Liver (tissue), 9 donors: ENCODE results near the gene DRD5. TPM values are rescaled to one million over a fixed set of nuclear protein-coding genes. Genes with fewer than 3 reads are reported as not detected.

ENCODE experiments used
- DNase-seq: peaks from one replicate; pipeline ENCODE4 v3.0.0-alpha.2; 2017; ENCODE audit warnings: low spot score
- H3K27ac ChIP-seq, 2 donors: one replicate each; pipeline ENCODE4 v1.7.0; 2013; ENCODE audit warnings: inconsistent platforms in 2 of 2, low read length in 2 of 2, control low read depth in 1 of 2, low read depth in 1 of 2, mild to moderate bottlenecking in 1 of 2
- H3K27me3 ChIP-seq, 4 donors: one replicate each; pipeline versions ENCODE4 v1.6.1 to v1.7.0; 2013; ENCODE audit warnings: low read length in 3 of 4, inconsistent platforms in 1 of 4, mild to moderate bottlenecking in 1 of 4, moderate library complexity in 1 of 4; ENCODE audit not compliant: control insufficient read depth in 4 of 4, insufficient read depth in 4 of 4
- H3K36me3 ChIP-seq, 4 donors: one replicate each; pipeline versions ENCODE4 v1.6.1 to v1.7.0; 2013; ENCODE audit warnings: low read length in 3 of 4, mild to moderate bottlenecking in 3 of 4, low read depth in 1 of 4, moderate library complexity in 1 of 4; ENCODE audit not compliant: control insufficient read depth in 4 of 4, insufficient read depth in 3 of 4
- H3K4me1 ChIP-seq, 4 donors: one replicate each; pipeline versions ENCODE4 v1.6.1 to v1.7.0; 2013; ENCODE audit warnings: low read length in 3 of 4, mild to moderate bottlenecking in 3 of 4, moderate library complexity in 1 of 4; ENCODE audit not compliant: control insufficient read depth in 4 of 4, insufficient read depth in 4 of 4
- H3K4me3 ChIP-seq, 3 donors: one replicate each; pipeline versions ENCODE4 v1.6.1 to v1.7.0; 2013; ENCODE audit warnings: low read length in 3 of 3, control low read depth in 1 of 3, low read depth in 1 of 3, mild to moderate bottlenecking in 1 of 3
- H3K9ac ChIP-seq, 2 donors: one replicate each; pipeline ENCODE4 v1.7.0; 2013; ENCODE audit warnings: low read length in 2 of 2, mild to moderate bottlenecking in 2 of 2, moderate library complexity in 2 of 2, control low read depth in 1 of 2, low read depth in 1 of 2
- H3K9me3 ChIP-seq, 4 donors: one replicate each; pipeline versions ENCODE4 v1.6.1 to v1.7.0; 2013; ENCODE audit warnings: low read length in 3 of 4; ENCODE audit not compliant: control insufficient read depth in 4 of 4
- CTCF ChIP-seq: fragments of 150-350 bp; IDR thresholded peaks from 2 replicates; pipeline ENCODE4 v1.5.1; 2017; ENCODE audit warnings: improper control_type of control experiment, low read depth, low read length; ENCODE audit not compliant: missing input control
- EGR1 ChIP-seq, 2 donors: IDR thresholded peaks; 2 replicates each; pipeline ENCODE4 v1.6.1; 2016 to 2018; ENCODE audit warnings: antibody characterized with exemption in 2 of 2, low read depth in 2 of 2
- FOXA1 ChIP-seq: IDR thresholded peaks from 2 replicates; pipeline ENCODE4 v1.6.1; 2016; ENCODE audit warnings: antibody characterized with exemption
- FOXA2 ChIP-seq: IDR thresholded peaks from 2 replicates; pipeline ENCODE4 v1.6.1; 2016; ENCODE audit warnings: antibody characterized with exemption
- GABPA ChIP-seq, 2 donors: IDR thresholded peaks in 1 of 2; conservative IDR thresholded peaks in 1 of 2; 2 replicates each; pipeline ENCODE4 v1.6.1; 2016; ENCODE audit warnings: antibody characterized with exemption in 2 of 2, mild to moderate bottlenecking in 1 of 2, moderate library complexity in 1 of 2
- HNF4A ChIP-seq, 2 donors: conservative IDR thresholded peaks; 2 replicates each; pipeline ENCODE4 v1.6.1; 2016; ENCODE audit warnings: antibody characterized with exemption in 2 of 2, mild to moderate bottlenecking in 2 of 2
- HNF4G ChIP-seq: IDR thresholded peaks from 2 replicates; pipeline ENCODE4 v1.6.1; 2016; ENCODE audit warnings: antibody characterized with exemption
- JUND ChIP-seq, 2 donors: IDR thresholded peaks; 2 replicates each; pipeline ENCODE4 v1.6.1; 2016; ENCODE audit warnings: antibody characterized with exemption in 2 of 2
- NR2F2 ChIP-seq: IDR thresholded peaks from 2 replicates; pipeline ENCODE4 v1.6.1; 2016; ENCODE audit warnings: antibody characterized with exemption
- RAD21 ChIP-seq, 2 donors: IDR thresholded peaks; 2 replicates each; pipeline ENCODE4 v1.6.1; 2016; ENCODE audit warnings: antibody characterized with exemption in 2 of 2, mild to moderate bottlenecking in 2 of 2
- RXRA ChIP-seq, 2 donors: IDR thresholded peaks; 2 replicates each; pipeline ENCODE4 v1.6.1; 2017 to 2018; ENCODE audit warnings: antibody characterized with exemption in 2 of 2, mild to moderate bottlenecking in 1 of 2
- SP1 ChIP-seq: IDR thresholded peaks from 2 replicates; pipeline ENCODE4 v1.6.1; 2018; ENCODE audit warnings: antibody characterized with exemption, mild to moderate bottlenecking
- TAF1 ChIP-seq: conservative IDR thresholded peaks from 2 replicates; pipeline ENCODE4 v1.6.1; 2016; ENCODE audit warnings: antibody characterized with exemption, mild to moderate bottlenecking
- YY1 ChIP-seq: IDR thresholded peaks from 2 replicates; pipeline ENCODE4 v1.6.1; 2016; ENCODE audit warnings: antibody characterized with exemption, mild to moderate bottlenecking
- WGBS: extraction: QIAGEN DNeasy Blood & Tissue Kit; methylation state at CpG from one replicate; pipeline ENCODE4 v1.1.7; 2013; 5-methylcytosine and 5-hydroxymethylcytosine counted together
- polyA plus RNA-seq, 2 donors: library from polyadenylated mRNA; stranded (reverse) in 1 of 2; unstranded in 1 of 2; fragments of 200-250 nt in 1 of 2; fragments of >200 nt in 1 of 2; fragmentation: Nextera tagmentation in 1 of 2; extraction: Ambion mirVana in 1 of 2; gene quantifications; one replicate each; pipeline versions ENCODE4 v1.2.1 to v1.2.3, GENCODE V29; 2013 to 2015
- total RNA-seq, 2 donors: library from RNA; depleted of rRNA; stranded (reverse); fragments of >200 nt; gene quantifications; one replicate each; pipeline ENCODE4 v1.2.3, GENCODE V29; 2014
- TF ChIP-seq, protein P1 (sequence below): IDR thresholded peaks from 2 replicates; pipeline ENCODE4 v1.6.1; 2016; ENCODE audit warnings: antibody characterized with exemption
- TF ChIP-seq, protein P2 (sequence below): IDR thresholded peaks from 2 replicates; pipeline ENCODE4 v1.6.1; 2016; ENCODE audit warnings: antibody characterized with exemption
- TF ChIP-seq, protein P3 (sequence below): IDR thresholded peaks from 2 replicates; pipeline ENCODE4 v1.6.1; 2016; ENCODE audit warnings: antibody characterized with exemption
- TF ChIP-seq, protein P4 (sequence below): IDR thresholded peaks from 2 replicates; pipeline ENCODE4 v1.6.1; 2016; ENCODE audit warnings: antibody characterized with exemption, mild to moderate bottlenecking
- donor health status: healthy.
- donor health status: healthy.
- donor health status: healthy.
- donor health status: healthy.
- donor health status: healthy.

The DRD5 gene
- total and polyA plus RNA-seq, 4 donors = not detected

DNA sequence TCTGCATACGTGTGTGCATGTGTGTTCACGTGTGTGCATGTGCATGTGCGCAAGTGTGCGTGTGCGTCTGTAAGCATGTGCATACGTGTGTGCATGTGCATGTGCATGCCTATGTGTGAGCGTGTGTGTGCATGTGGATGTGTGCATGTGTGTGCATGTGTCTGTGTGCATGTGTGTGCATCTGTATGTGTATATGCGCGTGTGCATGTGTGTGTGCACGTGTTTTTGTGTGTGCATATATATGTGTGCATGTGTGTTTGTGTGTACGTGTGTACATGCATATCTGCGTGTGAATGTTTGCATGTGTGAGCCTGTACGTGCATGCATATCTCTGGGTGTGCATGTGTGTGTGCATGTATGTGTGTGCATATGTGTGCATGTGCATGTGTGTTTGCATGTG lies 35.7 kb upstream of the DRD5 start:
- H3K36me3 ChIP-seq = no peaks in the 10 kb centered on the region
- H3K9ac ChIP-seq = no peak overlapping the region
- no peaks in the 10 kb centered on the region for H3K9me3 ChIP-seq
- H3K27me3 ChIP-seq = no peaks in the 10 kb centered on the region
- H3K27ac ChIP-seq = no peak overlapping the region
- no peak for TF ChIP-seq EGR1 (IDR thresholded peaks at IDR 0.05; ENCODE audit: low read depth in 2 of 2)
- TF ChIP-seq, protein P1, sequence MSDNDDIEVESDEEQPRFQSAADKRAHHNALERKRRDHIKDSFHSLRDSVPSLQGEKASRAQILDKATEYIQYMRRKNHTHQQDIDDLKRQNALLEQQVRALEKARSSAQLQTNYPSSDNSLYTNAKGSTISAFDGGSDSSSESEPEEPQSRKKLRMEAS = no peak
- TF ChIP-seq, protein P2, sequence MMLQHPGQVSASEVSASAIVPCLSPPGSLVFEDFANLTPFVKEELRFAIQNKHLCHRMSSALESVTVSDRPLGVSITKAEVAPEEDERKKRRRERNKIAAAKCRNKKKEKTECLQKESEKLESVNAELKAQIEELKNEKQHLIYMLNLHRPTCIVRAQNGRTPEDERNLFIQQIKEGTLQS = no peak
- no peak for TF ChIP-seq NR2F2
- TF ChIP-seq FOXA2 = no peak
- TF ChIP-seq, protein P3, sequence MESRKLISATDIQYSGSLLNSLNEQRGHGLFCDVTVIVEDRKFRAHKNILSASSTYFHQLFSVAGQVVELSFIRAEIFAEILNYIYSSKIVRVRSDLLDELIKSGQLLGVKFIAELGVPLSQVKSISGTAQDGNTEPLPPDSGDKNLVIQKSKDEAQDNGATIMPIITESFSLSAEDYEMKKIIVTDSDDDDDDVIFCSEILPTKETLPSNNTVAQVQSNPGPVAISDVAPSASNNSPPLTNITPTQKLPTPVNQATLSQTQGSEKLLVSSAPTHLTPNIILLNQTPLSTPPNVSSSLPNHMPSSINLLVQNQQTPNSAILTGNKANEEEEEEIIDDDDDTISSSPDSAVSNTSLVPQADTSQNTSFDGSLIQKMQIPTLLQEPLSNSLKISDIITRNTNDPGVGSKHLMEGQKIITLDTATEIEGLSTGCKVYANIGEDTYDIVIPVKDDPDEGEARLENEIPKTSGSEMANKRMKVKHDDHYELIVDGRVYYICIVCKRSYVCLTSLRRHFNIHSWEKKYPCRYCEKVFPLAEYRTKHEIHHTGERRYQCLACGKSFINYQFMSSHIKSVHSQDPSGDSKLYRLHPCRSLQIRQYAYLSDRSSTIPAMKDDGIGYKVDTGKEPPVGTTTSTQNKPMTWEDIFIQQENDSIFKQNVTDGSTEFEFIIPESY = no peak
- no peak for TF ChIP-seq YY1
- no peak for TF ChIP-seq RAD21 (IDR thresholded peaks at IDR 0.05)
- TF ChIP-seq HNF4A (conservative IDR thresholded peaks at IDR 0.05) = no peak
- no peak for TF ChIP-seq HNF4G
- no peak for TF ChIP-seq JUND (IDR thresholded peaks at IDR 0.05)
- no peak for TF ChIP-seq RXRA (IDR thresholded peaks at IDR 0.05)
- no peak for TF ChIP-seq FOXA1
- TF ChIP-seq, protein P4, sequence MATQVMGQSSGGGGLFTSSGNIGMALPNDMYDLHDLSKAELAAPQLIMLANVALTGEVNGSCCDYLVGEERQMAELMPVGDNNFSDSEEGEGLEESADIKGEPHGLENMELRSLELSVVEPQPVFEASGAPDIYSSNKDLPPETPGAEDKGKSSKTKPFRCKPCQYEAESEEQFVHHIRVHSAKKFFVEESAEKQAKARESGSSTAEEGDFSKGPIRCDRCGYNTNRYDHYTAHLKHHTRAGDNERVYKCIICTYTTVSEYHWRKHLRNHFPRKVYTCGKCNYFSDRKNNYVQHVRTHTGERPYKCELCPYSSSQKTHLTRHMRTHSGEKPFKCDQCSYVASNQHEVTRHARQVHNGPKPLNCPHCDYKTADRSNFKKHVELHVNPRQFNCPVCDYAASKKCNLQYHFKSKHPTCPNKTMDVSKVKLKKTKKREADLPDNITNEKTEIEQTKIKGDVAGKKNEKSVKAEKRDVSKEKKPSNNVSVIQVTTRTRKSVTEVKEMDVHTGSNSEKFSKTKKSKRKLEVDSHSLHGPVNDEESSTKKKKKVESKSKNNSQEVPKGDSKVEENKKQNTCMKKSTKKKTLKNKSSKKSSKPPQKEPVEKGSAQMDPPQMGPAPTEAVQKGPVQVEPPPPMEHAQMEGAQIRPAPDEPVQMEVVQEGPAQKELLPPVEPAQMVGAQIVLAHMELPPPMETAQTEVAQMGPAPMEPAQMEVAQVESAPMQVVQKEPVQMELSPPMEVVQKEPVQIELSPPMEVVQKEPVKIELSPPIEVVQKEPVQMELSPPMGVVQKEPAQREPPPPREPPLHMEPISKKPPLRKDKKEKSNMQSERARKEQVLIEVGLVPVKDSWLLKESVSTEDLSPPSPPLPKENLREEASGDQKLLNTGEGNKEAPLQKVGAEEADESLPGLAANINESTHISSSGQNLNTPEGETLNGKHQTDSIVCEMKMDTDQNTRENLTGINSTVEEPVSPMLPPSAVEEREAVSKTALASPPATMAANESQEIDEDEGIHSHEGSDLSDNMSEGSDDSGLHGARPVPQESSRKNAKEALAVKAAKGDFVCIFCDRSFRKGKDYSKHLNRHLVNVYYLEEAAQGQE = no peak
- no peak for TF ChIP-seq GABPA (IDR thresholded peaks at IDR 0.05 in 1 of 2, conservative IDR thresholded peaks at IDR 0.05 in 1 of 2)
- no peak for TF ChIP-seq CTCF
- TF ChIP-seq TAF1 = no peak
- TF ChIP-seq SP1 = no peak
- 96% methylated on average over 13 of the region's 13 CpGs for WGBS
- no peaks in the 10 kb centered on the region for H3K4me1 ChIP-seq
- no peak overlapping the region for H3K4me3 ChIP-seq
- DNase-seq = no peak
